Right kidney (tissue), 1 donor: Measurements from ENCODE around the gene PHLPP1.

Experiments used
- DNase-seq: peaks from one replicate; pipeline ENCODE4 v3.0.0-alpha.2; 2016

PHLPP1 gene

DNA sequence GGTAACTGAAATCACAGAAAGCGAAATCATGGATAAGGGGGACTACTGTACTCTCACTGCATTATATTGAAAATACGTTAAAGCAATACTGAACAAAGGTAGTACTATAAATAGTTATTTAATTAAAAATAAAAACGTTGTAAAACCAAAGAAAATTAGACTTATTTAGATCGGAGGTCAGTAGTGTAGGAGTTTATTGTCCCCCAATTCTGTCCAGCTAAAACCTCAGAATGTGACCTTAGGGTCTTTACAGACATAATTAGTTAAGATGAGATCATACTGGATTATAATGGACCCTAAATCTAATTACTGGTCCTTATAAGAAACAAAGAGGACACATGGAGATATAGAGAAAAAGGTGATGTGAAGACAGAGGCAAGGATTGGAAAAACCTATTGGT, 95.3 kb downstream of the PHLPP1 start:
- DNase-seq = no peak

DNA sequence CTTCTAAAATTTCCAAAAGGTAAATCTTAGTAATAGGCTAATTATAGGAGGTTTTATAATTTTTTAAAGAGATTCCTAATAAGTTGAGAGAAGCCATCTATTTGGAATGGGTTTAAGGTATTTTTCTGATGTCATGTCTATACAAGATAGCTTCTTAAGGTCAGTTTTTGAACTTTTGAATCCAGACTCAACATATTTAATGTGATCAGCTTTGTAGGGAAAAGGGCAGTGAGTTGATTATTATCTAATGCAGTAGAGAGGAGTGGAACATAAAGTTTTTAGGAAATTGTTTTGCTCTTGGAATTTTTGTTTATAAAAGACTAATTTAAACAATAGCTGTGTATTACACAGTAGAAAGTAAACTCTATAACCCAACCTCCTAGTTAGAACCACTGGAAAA, 96.3 kb downstream of the PHLPP1 start:
- DNase-seq = no peak

DNA sequence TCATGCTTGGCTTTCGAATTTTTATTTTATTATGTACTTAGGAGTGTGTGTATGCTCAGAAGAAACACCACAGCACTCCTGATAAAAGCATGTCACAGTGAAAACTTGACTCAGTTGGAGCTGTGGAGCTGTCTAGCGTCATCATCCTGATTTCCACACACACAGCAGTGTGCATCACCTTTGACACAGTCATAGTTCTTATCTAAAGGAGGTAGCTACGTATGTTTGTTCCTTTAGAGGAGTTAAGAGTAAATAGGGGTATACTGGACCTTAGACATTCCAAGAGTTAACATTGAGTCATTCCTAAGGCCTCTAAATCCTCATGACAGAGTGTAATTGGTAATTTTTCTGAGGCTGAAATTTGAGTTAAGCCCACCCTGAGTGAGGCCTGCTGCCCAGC, 96.9 kb downstream of the PHLPP1 start:
- no peak for DNase-seq

GRCh38 chr18:62812876-62813275, 97.5 kb downstream of the PHLPP1 start:
- DNase-seq = no peak

DNA sequence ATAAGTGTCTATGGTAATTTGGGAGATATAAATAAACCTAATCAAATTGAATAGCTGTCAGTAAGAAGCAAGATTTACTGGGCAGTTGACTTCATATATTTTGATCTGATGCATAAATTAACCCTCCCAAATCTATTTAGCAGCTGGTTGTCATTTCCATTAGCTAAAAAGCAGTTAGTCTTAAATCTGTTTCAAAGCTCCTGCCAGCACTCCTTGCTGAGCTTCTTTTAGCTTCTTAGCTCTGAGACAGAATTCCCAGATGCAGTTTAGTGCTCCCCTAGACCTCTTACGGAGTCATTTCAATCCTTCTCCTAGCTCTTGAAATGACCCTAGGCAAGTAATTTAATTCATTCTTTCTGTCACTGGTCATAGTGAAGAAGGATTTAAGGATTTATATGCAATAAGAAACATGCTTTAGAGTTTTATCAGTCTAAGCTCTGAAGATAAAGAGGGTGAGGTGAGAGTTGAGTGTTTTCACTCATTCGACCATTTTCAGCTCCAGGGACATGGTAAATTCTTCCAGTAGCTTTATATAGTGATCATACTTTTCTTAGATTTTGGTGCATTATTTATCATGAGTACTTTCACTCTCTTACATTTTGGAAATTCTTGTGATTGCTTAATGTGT, 98.9 kb downstream of the PHLPP1 start:
- no peak for DNase-seq

GRCh38 chr18:62825382-62825781, 110.0 kb downstream of the PHLPP1 start:
- no peak for DNase-seq

DNA sequence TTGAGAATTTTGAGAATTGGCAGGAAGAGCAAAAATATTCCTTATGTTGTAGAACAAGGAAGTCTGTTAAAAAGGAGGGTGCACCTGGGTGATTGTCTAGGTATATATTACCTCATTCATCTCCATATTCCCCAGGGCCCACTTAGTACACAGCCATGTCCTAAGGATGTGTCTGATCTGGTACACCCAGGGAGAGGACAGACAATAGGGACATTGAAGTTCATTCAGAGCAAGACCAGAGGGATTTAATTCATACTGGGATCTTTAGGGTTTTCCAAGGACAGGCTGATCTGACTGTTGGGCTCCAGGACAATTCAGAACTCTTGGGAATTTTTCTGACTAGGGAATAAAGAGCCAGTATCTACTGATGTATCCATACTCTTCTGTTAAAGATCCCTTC, 112.1 kb downstream of the PHLPP1 start:
- no peak for DNase-seq

DNA sequence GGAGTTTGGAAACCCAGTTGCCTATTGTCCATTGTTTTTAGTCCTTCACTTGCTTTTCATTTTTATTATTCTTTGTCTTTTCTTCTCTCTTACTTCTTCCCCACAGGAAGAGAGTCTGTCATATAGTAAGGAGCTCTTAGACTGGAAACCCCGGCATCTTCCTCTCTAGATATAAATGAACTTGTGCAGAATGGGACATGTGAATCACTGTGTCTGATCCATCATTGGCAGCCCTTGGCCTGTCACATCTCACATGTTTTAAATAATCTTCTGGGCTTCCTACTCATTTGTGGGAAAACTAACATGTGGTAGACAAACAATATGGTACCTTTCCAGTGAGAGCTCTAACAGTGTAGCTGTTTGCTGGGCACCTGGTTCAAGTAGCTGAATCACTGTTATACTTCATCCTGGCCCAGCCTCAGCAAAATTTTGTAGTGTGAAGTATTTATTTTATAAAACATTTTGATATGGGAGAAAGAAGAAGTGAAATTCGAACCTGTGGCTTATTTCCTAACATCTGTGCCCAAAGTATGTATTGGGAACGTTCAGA, 112.8 kb downstream of the PHLPP1 start:
- no peak for DNase-seq

- DNase-seq = no peak
Observed at GRCh38 chr18:62828852-62829251, 113.5 kb downstream of the PHLPP1 start.

DNA sequence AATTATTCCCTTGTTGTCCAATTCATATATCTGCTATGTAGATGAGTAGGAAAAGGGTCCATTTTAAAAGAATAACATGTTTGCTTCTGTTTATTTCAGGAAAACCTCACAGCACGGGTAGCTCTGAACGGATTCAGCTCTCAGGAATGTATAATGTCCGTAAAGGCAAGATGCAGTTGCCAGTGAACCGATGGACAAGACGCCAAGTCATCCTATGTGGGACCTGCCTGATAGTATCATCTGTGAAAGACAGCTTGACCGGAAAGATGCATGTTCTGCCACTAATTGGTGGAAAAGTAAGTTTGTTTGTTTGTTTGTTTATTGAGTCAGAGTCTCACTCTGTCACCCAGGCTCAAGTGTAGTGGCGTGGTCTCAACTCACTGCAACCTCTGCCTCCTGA, 114.6 kb downstream of the PHLPP1 start:
- no peak for DNase-seq

DNA sequence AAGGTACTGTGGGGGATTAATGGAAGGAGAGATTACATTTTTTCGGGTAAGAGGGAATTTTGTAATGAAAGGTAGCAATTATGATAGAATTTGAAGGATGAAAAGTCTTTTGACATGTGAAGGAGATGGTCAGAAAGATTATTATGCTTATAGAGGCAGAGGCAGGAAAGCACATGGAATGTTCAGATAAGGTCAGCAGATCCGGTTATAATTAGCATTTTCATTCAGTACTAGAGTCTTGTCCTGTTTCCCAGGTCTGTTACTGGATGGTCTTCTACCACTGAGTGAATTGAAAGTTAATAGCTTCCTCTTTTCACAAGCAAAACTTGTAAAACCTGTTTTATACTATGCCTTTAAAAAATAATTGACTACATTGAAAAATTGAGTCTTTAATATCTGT, 116.9 kb downstream of the PHLPP1 start:
- no peak for DNase-seq

- DNase-seq = no peak
Observed at GRCh38 chr18:62833494-62833893, 118.2 kb downstream of the PHLPP1 start.

- DNase-seq = no peak
Observed at GRCh38 chr18:62834715-62835114, 119.4 kb downstream of the PHLPP1 start.

- no peak for DNase-seq
Observed at GRCh38 chr18:62837011-62837410, 121.7 kb downstream of the PHLPP1 start.

DNA sequence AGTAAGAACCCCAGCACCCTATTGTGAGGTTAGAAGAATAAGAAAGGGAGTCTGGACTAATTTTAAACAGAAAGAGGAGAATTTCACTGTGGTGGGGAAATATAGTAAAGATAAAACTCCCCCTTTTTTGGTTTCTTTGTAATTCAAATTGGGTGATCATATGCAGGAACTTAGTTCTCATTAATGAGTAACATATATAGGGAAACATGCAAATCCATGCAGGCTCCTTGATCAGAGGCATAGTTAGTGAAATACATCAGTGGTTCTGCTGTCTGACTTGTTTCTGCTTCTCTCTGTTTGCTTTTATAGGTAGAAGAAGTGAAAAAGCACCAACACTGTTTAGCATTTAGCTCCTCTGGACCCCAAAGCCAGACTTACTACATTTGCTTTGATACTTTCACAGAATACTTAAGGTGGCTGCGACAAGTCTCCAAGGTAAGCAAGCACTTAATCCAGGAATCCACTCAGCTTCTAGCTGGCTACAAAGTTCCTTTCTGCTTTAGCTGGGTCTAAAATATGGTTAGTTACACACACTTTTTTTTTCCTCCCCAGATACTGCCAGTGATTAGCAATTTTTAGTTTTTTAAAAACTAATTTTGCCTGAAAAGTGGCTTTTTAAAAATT, 123.2 kb downstream of the PHLPP1 start:
- no peak for DNase-seq

GRCh38 chr18:62839874-62840713, 124.8 kb downstream of the PHLPP1 start:
- no peak for DNase-seq

GRCh38 chr18:62841405-62841804, 126.1 kb downstream of the PHLPP1 start:
- DNase-seq = no peak

DNA sequence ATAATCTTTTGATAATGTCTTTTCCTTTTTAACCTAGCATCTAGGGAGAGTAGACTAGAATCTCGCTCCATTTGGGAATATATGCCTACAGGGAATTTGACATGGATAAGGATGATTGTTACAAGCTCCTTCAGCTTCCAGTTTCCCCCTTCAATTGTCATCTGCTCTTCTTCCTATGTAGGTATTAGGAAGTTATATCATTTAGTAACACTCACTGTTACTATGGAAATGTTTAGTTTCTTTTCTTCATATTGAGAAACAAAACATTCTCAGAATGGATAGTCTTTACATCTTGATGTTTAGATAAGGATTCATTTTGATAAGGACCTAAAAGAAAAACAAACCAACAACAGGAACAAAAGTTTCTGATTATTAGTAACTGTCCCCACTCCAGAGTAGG, 127.6 kb downstream of the PHLPP1 start:
- DNase-seq = no peak

DNA sequence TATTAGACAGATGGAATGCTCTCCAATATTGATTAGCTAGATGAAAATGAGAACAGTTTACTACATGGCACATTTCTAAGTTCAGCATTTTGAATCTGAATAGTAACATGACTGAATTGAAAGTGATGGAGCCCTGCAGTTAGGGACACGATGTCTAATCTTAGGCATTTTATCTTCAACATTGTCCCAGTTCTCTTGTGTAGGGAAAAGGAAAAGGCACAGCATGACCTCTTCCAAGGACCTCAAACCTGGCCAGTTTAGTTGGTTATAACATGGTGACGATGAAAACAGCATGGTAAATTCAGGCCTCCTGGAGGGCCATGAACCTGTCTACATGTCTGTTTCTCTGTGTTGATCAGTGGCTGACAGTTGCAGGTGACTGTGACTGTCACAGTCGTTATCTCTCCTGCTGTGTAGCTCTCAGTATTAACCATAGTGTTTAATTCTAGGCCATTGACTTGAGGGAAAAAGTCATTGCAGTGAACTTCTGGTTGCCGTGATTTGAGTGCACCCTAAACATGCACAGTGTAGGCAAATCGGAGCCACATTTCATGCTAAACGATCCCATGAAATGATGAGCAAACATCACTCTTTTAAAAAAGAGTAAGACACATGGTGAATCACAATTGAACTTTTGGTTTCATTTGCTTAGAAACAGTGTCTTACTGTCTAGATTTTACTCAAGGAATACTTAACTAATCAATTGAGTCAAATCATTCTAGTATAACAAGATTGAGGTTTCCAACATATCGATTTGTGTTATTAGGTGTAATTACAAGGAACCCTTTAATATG, 129.7 kb downstream of the PHLPP1 start:
- no peak for DNase-seq

- DNase-seq = no peak
Observed at GRCh38 chr18:62846313-62846712, 131.0 kb downstream of the PHLPP1 start.

GRCh38 chr18:62847081-62847480, 131.7 kb downstream of the PHLPP1 start:
- no peak for DNase-seq

GRCh38 chr18:62848946-62849345, 133.6 kb downstream of the PHLPP1 start:
- no peak for DNase-seq
